Type B pancreatic cell (in vitro differentiated cells): ENCODE data around the gene USP44. TPM values are rescaled to one million over a fixed set of nuclear protein-coding genes. Genes with fewer than 3 reads are reported as not detected.

Experiments
- DNase-seq: peaks from one replicate; pipeline ENCODE4 v3.0.0; 2021; ENCODE audit warnings: mixed read lengths; ENCODE audit not compliant: unreplicated experiment; ENCODE audit errors: extremely low spot score
- H3K27ac Mint-ChIP-seq: 2 replicates; pipeline ENCODE4 v1.8.0; 2021; ENCODE audit warnings: mild to moderate bottlenecking, mixed read lengths
- H3K27me3 Mint-ChIP-seq: 2 replicates; pipeline ENCODE4 v1.8.0; 2021; ENCODE audit warnings: mixed read lengths
- H3K36me3 Mint-ChIP-seq: 2 replicates; pipeline ENCODE4 v1.8.0; 2021; ENCODE audit warnings: mixed read lengths
- H3K4me1 Mint-ChIP-seq: one replicate; pipeline ENCODE4 v1.8.0; 2021; ENCODE audit warnings: mixed read lengths; ENCODE audit not compliant: unreplicated experiment
- H3K4me3 Mint-ChIP-seq: 2 replicates; pipeline ENCODE4 v1.8.0; 2021; ENCODE audit warnings: mild to moderate bottlenecking, mixed read lengths
- H3K9me3 Mint-ChIP-seq: 2 replicates; pipeline ENCODE4 v1.8.0; 2021; ENCODE audit warnings: mixed read lengths
- CTCF ChIP-seq: fragments of 200-600 bp; sonication (generic); conservative IDR thresholded peaks from 2 replicates; pipeline ENCODE4 v1.5.0; 2021; ENCODE audit warnings: antibody characterized with exemption, mild to moderate bottlenecking
- long read RNA-seq: library from polyadenylated mRNA; unstranded; transcript quantifications from one replicate; pipeline ENCODE4 v2.0.0, GENCODE V29; 2020
- total RNA-seq: library from RNA; stranded (reverse); gene quantifications from 2 replicates; pipeline ENCODE4 v1.2.1, GENCODE V29; 2021; ENCODE audit warnings: low replicate concordance

Gene USP44
- 0.69 and 0.80 TPM in 2 replicates for total RNA-seq
- long read RNA-seq, partial matches to known transcripts = 2 of 2 reads
- long read RNA-seq, other reads (novel, unspliced or antisense) = 0 of 2 reads

- no peak for TF ChIP-seq CTCF
- H3K9me3 Mint-ChIP-seq = peaks cover 7% of the 10 kb centered on the region
- no peak for DNase-seq
- peak within 1 kb of the TSS; percentile 33 for H3K4me3 Mint-ChIP-seq
- peaks cover 78% of the 10 kb centered on the region for H3K27me3 Mint-ChIP-seq
- H3K36me3 Mint-ChIP-seq = no peaks in the 10 kb centered on the region
- no peak within 1 kb of the TSS for H3K27ac Mint-ChIP-seq
- H3K4me1 Mint-ChIP-seq = peaks cover 6% of the 10 kb centered on the region
These were observed at the start of gene USP44 for GRCh38 chr12:95551305-95551704. Gene USP44, minus strand, starts transcription at chr12:95551476. Its CDS starts 17,220 bp downstream, at chr12:95534256.

GRCh38 chr12:95600567-95600966 is 49.3 kb upstream of the USP44 start:
- DNase-seq = no peak
- H3K36me3 Mint-ChIP-seq = no peaks in the 10 kb centered on the region
- H3K9me3 Mint-ChIP-seq = no peaks in the 10 kb centered on the region
- H3K4me1 Mint-ChIP-seq = no peaks in the 10 kb centered on the region
- no peak overlapping the region for H3K4me3 Mint-ChIP-seq
- TF ChIP-seq CTCF = no peak
- no peaks in the 10 kb centered on the region for H3K27me3 Mint-ChIP-seq
- no peak overlapping the region for H3K27ac Mint-ChIP-seq

- H3K27me3 Mint-ChIP-seq = no peaks in the 10 kb centered on the region
These were observed 48.6 kb upstream of the USP44 start for GRCh38 chr12:95599880-95600279.

GRCh38 chr12:95594136-95594535 is 42.9 kb upstream of the USP44 start:
- Mint-ChIP-seq H3K9me3 (no peaks in the 10 kb centered on the region), H3K27me3 (no peaks in the 10 kb centered on the region), H3K4me3 (no peak overlapping the region), H3K4me1 (no peaks in the 10 kb centered on the region), H3K36me3 (no peaks in the 10 kb centered on the region), H3K27ac (no peak overlapping the region)
- DNase-seq = no peak
- TF ChIP-seq CTCF = no peak

More at GRCh38 chr12:95599880-95600279, 48.6 kb upstream of the USP44 start:
- no peak overlapping the region for H3K27ac Mint-ChIP-seq
- no peak for DNase-seq
- H3K9me3 Mint-ChIP-seq = no peaks in the 10 kb centered on the region
- no peak for TF ChIP-seq CTCF
- H3K36me3 Mint-ChIP-seq = no peaks in the 10 kb centered on the region
- no peaks in the 10 kb centered on the region for H3K4me1 Mint-ChIP-seq
- no peak overlapping the region for H3K4me3 Mint-ChIP-seq

GRCh38 chr12:95593266-95593871 is 42.1 kb upstream of the USP44 start:
- H3K9me3 Mint-ChIP-seq = no peaks in the 10 kb centered on the region
- no peak overlapping the region for H3K27ac Mint-ChIP-seq
- no peaks in the 10 kb centered on the region for H3K36me3 Mint-ChIP-seq

More at GRCh38 chr12:95593266-95593871, 42.1 kb upstream of the USP44 start:
- Mint-ChIP-seq H3K27me3 (no peaks in the 10 kb centered on the region), H3K4me1 (no peaks in the 10 kb centered on the region), H3K4me3 (no peak overlapping the region)
- no peak for TF ChIP-seq CTCF
- DNase-seq = no peak
